Psoas muscle (tissue), 8 donors: ENCODE results near the gene ARG1. TPM values are rescaled to one million over a fixed set of nuclear protein-coding genes. Genes with fewer than 3 reads are reported as not detected.

Experiments used
- ATAC-seq, 4 donors: fragments of 200-7000 bp; cut with Tn5 transposase; one replicate each; pipeline ENCODE4 v1.9.1; 2020; ENCODE audit warnings: moderate library complexity in 3 of 4, mild to moderate bottlenecking in 2 of 4
- DNase-seq, 2 donors: peaks; one replicate each; pipeline ENCODE4 v3.0.0-alpha.2; 2020
- H3K27ac ChIP-seq: fragments of 200-600 bp; one replicate; pipeline ENCODE4 v1.8.0; 2022
- H3K27me3 ChIP-seq, 3 donors: fragments of 200-600 bp in 1 of 3; one replicate each; pipeline versions ENCODE4 v1.6.1 to v1.8.0; 2013 to 2022; ENCODE audit warnings: low read length in 2 of 3, mild to moderate bottlenecking in 2 of 3, moderate library complexity in 1 of 3; ENCODE audit not compliant: insufficient read depth in 3 of 3
- H3K36me3 ChIP-seq, 2 donors: fragments of 200-600 bp in 1 of 2; one replicate each; pipeline versions ENCODE4 v1.6.1 to v1.8.0; 2013 to 2022; ENCODE audit warnings: low read depth in 1 of 2, mild to moderate bottlenecking in 1 of 2, moderate library complexity in 1 of 2; ENCODE audit not compliant: insufficient read depth in 1 of 2
- H3K4me1 ChIP-seq: fragments of 200-600 bp; one replicate; pipeline ENCODE4 v1.8.0; 2022
- H3K4me3 ChIP-seq: fragments of 200-600 bp; one replicate; pipeline ENCODE4 v1.8.0; 2022; ENCODE audit warnings: mild to moderate bottlenecking
- H3K9me3 ChIP-seq: fragments of 200-600 bp; one replicate; pipeline ENCODE4 v1.8.0; 2022
- CTCF ChIP-seq: fragments of 200-600 bp; IDR thresholded peaks from one replicate; pipeline ENCODE4 v1.8.0; 2022; ENCODE audit warnings: antibody characterized with exemption
- WGBS, 3 donors: extraction: QIAGEN DNeasy Blood & Tissue Kit; methylation state at CpG; one replicate each; pipeline versions ENCODE4 v1.1.6 to v1.1.7; 2013; 5-methylcytosine and 5-hydroxymethylcytosine counted together
- intact Hi-C, 2 donors: fragments of 100-400 bp; cut with DNase I; formaldehyde crosslinking; loops; one replicate each; pipeline versions ENCODE4 v1.11.0 to v1.14.2; 2022
- polyA plus RNA-seq, 3 donors: library from polyadenylated mRNA; stranded (reverse); fragments of 200-250 nt; gene quantifications; one replicate each; pipeline ENCODE4 v1.2.3, GENCODE V29; 2013
- total RNA-seq, 4 donors: library from RNA; stranded (reverse); fragmentation: NEBNext Ultra II Directional in 2 of 4; extraction: Animal tissue kit (Norgen Biotek cat#: 25700) in 2 of 4; gene quantifications; one replicate each; pipeline versions ENCODE4 v1.2.1 to v1.2.4, GENCODE V29; 2021 to 2023
- donor health status: healthy with polysubstance abuse.
- donor health status: DM: no; HTN: no; CAD: no; lungs with moderate emphysema.
- donor health status: Bipolar disorder and iron deficiency.
- donor health status: healthy.
- donor health status: DM: yes; HTN: yes; CAD: no.
- donor health status: DM: no; HTN: no; CAD: no.
- donor health status: DM: no; HTN: no; CAD: no.
- donor health status: DM: yes; HTN: yes; CAD: no.

Gene ARG1
- total and polyA plus RNA-seq, 7 donors, result 0.08 to 0.59 (median 0.21) TPM; not detected in 1

GRCh38 chr6:131613296-131613925 lies 40.4 kb downstream of the ARG1 start:
- Histone ChIP-seq H3K27ac (no peak overlapping the region), H3K9me3 (no peaks in the 10 kb centered on the region), H3K4me3 (no peak overlapping the region), H3K27me3 (no peaks in the 10 kb centered on the region), H3K36me3 (peaks cover 14 to 100% of the 10 kb centered on the region in 2 donors), H3K4me1 (no peaks in the 10 kb centered on the region)
- TF ChIP-seq CTCF, result no peak
- ATAC-seq (no peak), DNase-seq (no peak)
- WGBS, 3 donors, result 91 to 94% (median 93%) methylated on average over 5 of the region's 5 CpGs
- intact Hi-C loops, result no loop called here

GRCh38 chr6:131615275-131615674 lies 42.2 kb downstream of the ARG1 start:
- H3K9me3 ChIP-seq, result no peaks in the 10 kb centered on the region
- intact Hi-C loops, result no loop called here
- H3K4me3 ChIP-seq, result no peak overlapping the region
- H3K4me1 ChIP-seq, result no peaks in the 10 kb centered on the region
- no peak overlapping the region for H3K27ac ChIP-seq
- ATAC-seq (no peak), DNase-seq (no peak)
- H3K27me3 ChIP-seq, result no peaks in the 10 kb centered on the region
- WGBS, 3 donors, result 96 to 97% (median 97%) methylated on average over 4 of the region's 4 CpGs
- H3K36me3 ChIP-seq, result peaks cover 14 to 100% of the 10 kb centered on the region in 2 donors
- no peak for TF ChIP-seq CTCF

DNA sequence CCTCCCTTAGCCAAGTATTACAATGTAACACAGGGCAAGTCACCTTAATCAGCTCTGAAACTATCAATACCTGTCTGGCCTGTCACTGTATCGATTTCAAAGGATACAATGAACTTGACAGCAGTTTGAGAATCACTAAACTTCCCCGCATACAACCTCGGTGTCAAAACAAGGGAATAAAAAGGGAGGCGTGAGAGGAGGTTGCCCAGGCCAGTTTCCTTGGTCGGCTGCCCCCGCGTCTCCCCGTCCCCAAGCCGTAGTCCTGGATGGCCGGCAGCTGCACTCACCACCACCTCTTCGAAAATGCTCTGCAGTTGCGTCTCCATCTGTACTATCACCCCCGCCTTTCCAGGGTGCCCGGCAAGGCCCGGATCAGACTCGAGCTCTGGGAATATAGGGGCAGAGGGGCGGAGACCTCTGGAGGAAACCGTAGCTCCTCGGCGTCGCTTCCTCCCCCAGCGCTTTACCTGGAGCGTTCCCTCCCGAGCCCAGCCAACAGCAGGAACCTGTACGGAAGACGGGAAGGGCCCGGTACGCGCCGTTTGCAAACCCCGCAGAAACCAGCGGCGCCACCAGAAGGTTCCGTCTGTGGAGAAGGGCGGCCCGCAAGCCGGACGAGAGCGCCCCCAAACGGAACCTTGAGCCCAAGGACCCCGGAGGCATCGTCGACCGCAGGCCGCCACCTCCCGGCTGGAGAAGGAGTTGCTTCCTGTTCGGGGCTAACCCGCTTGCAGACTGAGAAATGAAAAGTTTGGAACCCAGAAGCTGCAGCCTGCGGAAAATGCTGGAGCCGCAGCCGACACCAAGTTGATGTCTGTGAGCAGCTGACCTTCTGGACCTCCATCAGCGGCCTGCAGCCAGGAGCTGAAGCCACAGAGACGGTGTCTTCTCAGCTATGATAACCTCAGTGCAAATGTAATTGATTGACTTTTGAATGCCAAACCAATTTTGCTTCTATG lies 55.0 kb downstream of the ARG1 start, which contains the start of gene MED23:
MED23 (minus strand) TSS at position 519 of the 959 bp plus-strand sequence; CDS start at position 326, 193 bp downstream.
- Histone ChIP-seq H3K27ac (peak within 1 kb of the TSS; percentile 78), H3K9me3 (no peaks in the 10 kb centered on the region), H3K4me3 (peak within 1 kb of the TSS; percentile 78), H3K4me1 (peaks cover 6% of the 10 kb centered on the region), H3K36me3 (peaks cover 4 to 37% of the 10 kb centered on the region in 2 donors), H3K27me3 (no peaks in the 10 kb centered on the region)
- ATAC-seq, result peak; percentile 98 to 100 (median 99)
- WGBS, 3 donors, result 0% methylated on average over 49 to 53 of the region's 53 CpGs
- intact Hi-C loops, result loop anchor here (5.0 to 10.0 kb wide), 2 partner anchors 741 to 743 kb away; no protein-coding TSS in a partner anchor
- peak; percentile 94 to 96 for DNase-seq
- peak; percentile 92 for TF ChIP-seq CTCF

GRCh38 chr6:131628726-131629125 lies 55.7 kb downstream of the ARG1 start:
- Histone ChIP-seq H3K4me3 (peak overlapping the region; percentile 78), H3K4me1 (peaks cover 6% of the 10 kb centered on the region), H3K27me3 (no peaks in the 10 kb centered on the region), H3K36me3 (peaks cover 4 to 30% of the 10 kb centered on the region in 2 donors), H3K27ac (peak overlapping the region; percentile 78), H3K9me3 (no peaks in the 10 kb centered on the region)
- ATAC-seq, result no peak
- WGBS, 3 donors, result 21 to 29% (median 21%) methylated on average over 1 of the region's 1 CpG
- DNase-seq, result no peak
- no peak for TF ChIP-seq CTCF
- intact Hi-C loops, result loop anchor here (5.0 to 10.0 kb wide), 2 partner anchors 741 to 744 kb away; no protein-coding TSS in a partner anchor
